ENCODE results near the gene QDPR.

DNA sequence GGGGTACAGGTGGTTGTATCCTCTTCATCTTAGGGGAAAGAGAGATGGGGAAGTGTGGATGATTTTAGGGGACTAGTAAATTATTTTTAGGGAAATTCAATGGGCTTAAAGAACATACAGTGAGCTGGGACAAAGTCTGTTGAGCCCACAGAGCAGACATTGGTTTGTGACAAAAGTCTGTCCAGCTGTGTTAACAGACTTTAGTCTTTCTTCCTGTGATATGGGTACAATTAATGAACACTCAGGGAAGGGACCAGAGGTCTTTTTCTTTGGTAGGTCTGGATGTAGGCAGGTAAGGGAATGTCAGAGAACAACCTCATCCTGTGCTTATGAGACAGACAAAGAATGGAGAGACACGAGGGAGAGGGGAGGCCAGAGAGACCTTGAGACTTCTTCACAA is 5.1 kb upstream of the QDPR start:
- TF ChIP-seq POLR2AphosphoS5 (IDR thresholded peaks at IDR 0.05; ENCODE audit: borderline replicate concordance, low read depth, low read length): no peak
- TF ChIP-seq EZH2 (IDR thresholded peaks at IDR 0.05): no peak
- TF ChIP-seq FOXP2 (optimal IDR thresholded peaks at IDR 0.05; ENCODE audit: control extremely low read depth, extremely low read length, insufficient read depth): no peak

Measured in SK-N-MC (cell line).